Progenitor cell of endocrine pancreas (in vitro differentiated cells): ENCODE results near the gene LATS2. TPM values are rescaled to one million over a fixed set of nuclear protein-coding genes. Genes with fewer than 3 reads are reported as not detected.

Source experiments
- DNase-seq: peaks from one replicate; pipeline ENCODE4 v3.0.0; 2021; ENCODE audit warnings: low spot score; ENCODE audit not compliant: unreplicated experiment
- H3K27ac Mint-ChIP-seq: 2 replicates; pipeline ENCODE4 v1.8.0; 2021; ENCODE audit warnings: mild to moderate bottlenecking, moderate library complexity, mixed read lengths
- H3K27me3 Mint-ChIP-seq: 2 replicates; pipeline ENCODE4 v1.8.0; 2021; ENCODE audit warnings: mixed read lengths
- H3K36me3 Mint-ChIP-seq: 2 replicates; pipeline ENCODE4 v1.8.0; 2022; ENCODE audit warnings: mixed read lengths; ENCODE audit not compliant: insufficient read depth
- H3K4me1 Mint-ChIP-seq: 2 replicates; pipeline ENCODE4 v1.8.0; 2021; ENCODE audit warnings: low read depth, mixed read lengths
- H3K4me3 Mint-ChIP-seq: 2 replicates; pipeline ENCODE4 v1.8.0; 2021; ENCODE audit warnings: low read depth, mild to moderate bottlenecking, moderate library complexity, mixed read lengths
- H3K9me3 Mint-ChIP-seq: 2 replicates; pipeline ENCODE4 v1.8.0; 2021; ENCODE audit warnings: low read depth, mixed read lengths
- CTCF ChIP-seq: fragments of 200-600 bp; sonication (generic); IDR thresholded peaks from one replicate; pipeline ENCODE4 v1.5.0; 2021; ENCODE audit warnings: antibody characterized with exemption, mild to moderate bottlenecking; ENCODE audit not compliant: unreplicated experiment
- total RNA-seq: library from RNA; stranded (reverse); gene quantifications from 2 replicates; pipeline ENCODE4 v1.2.1, GENCODE V29; 2021

The LATS2 gene
- total RNA-seq, 1 donor from 2014 or later, result 15.2 TPM

GRCh38 chr13:21022056-21022979 is 39.1 kb downstream of the LATS2 start:
- no peak overlapping the region for H3K4me3 Mint-ChIP-seq
- DNase-seq, result no peak
- peak overlapping the region; percentile 54 for H3K27ac Mint-ChIP-seq
- no peak for TF ChIP-seq CTCF
- H3K9me3 Mint-ChIP-seq, result peaks cover 3% of the 10 kb centered on the region
- H3K36me3 Mint-ChIP-seq, result peaks cover 6% of the 10 kb centered on the region
- no peaks in the 10 kb centered on the region for H3K27me3 Mint-ChIP-seq
- peaks cover 6% of the 10 kb centered on the region for H3K4me1 Mint-ChIP-seq

GRCh38 chr13:21020581-21020980 is 40.8 kb downstream of the LATS2 start:
- DNase-seq, result no peak
- Mint-ChIP-seq H3K27me3 (no peaks in the 10 kb centered on the region), H3K9me3 (no peaks in the 10 kb centered on the region), H3K27ac (peak overlapping the region; percentile 38), H3K4me1 (peaks cover 6% of the 10 kb centered on the region), H3K4me3 (no peak overlapping the region), H3K36me3 (peaks cover 1% of the 10 kb centered on the region)
- no peak for TF ChIP-seq CTCF

- Mint-ChIP-seq H3K27me3 (no peaks in the 10 kb centered on the region), H3K4me3 (no peak overlapping the region), H3K4me1 (peaks cover 7% of the 10 kb centered on the region), H3K36me3 (peaks cover 1% of the 10 kb centered on the region), H3K9me3 (no peaks in the 10 kb centered on the region), H3K27ac (no peak overlapping the region)
- no peak for TF ChIP-seq CTCF
- DNase-seq, result no peak
Observed at GRCh38 chr13:21020176-21020575, 41.2 kb downstream of the LATS2 start.

- H3K4me1 Mint-ChIP-seq, result peaks cover 23% of the 10 kb centered on the region
- H3K27me3 Mint-ChIP-seq, result no peaks in the 10 kb centered on the region
- H3K27ac Mint-ChIP-seq, result no peak overlapping the region
- DNase-seq, result no peak
- no peak for TF ChIP-seq CTCF
- H3K4me3 Mint-ChIP-seq, result no peak overlapping the region
- H3K36me3 Mint-ChIP-seq, result peaks cover 1% of the 10 kb centered on the region
- no peaks in the 10 kb centered on the region for H3K9me3 Mint-ChIP-seq
Observed at GRCh38 chr13:21018220-21018619, 43.2 kb downstream of the LATS2 start.

- H3K27me3 Mint-ChIP-seq, result no peaks in the 10 kb centered on the region
- H3K27ac Mint-ChIP-seq, result peak overlapping the region; percentile 10
- TF ChIP-seq CTCF, result no peak
- no peak overlapping the region for H3K4me3 Mint-ChIP-seq
- DNase-seq, result no peak
- H3K36me3 Mint-ChIP-seq, result peaks cover 1% of the 10 kb centered on the region
- H3K4me1 Mint-ChIP-seq, result peaks cover 19% of the 10 kb centered on the region
- H3K9me3 Mint-ChIP-seq, result no peaks in the 10 kb centered on the region
Observed at GRCh38 chr13:21016487-21016886, 44.9 kb downstream of the LATS2 start.
